ENCODE results near the gene CNTNAP3B. TPM values are rescaled to one million over a fixed set of nuclear protein-coding genes. Genes with fewer than 3 reads are reported as not detected.
"Not testable (repeated sequence)": the region's sequence is repeated elsewhere in the genome, so short reads cannot be mapped to it uniquely, and the experiment has no call there.

The CNTNAP3B gene
- total RNA-seq = 10 to 100 TPM in 6 of 7 donors, 1 to 10 TPM in 1; 8.4 to 31.0 (median 16.7) TPM
- polyA plus RNA-seq = 1 to 10 TPM; 1.6 to 2.3 (median 1.7) TPM
- long read RNA-seq, donor 1 = 0 reads
- long read RNA-seq, donor 2 = 0 reads

- H3K4me1 ChIP-seq; H3K36me3 ChIP-seq; H3K9me3 ChIP-seq; DNase-seq; intact Hi-C loops (cut with DNase I; ENCODE audit: low total_unique reads): not testable (repeated sequence)
- 2 to 3% (median 2%) methylated on average over 32 to 37 of the region's 72 CpGs; no CpG with 5 or more reads in 2 of the 5 donors for WGBS, 5 donors
- peak in 1 of 3 donors; percentile 29 for TF ChIP-seq POLR2AphosphoS5 (IDR thresholded peaks at IDR 0.05)
- peak within 1 kb of the TSS in 2 of 8 donors; percentile 23 to 49 for H3K27ac ChIP-seq
- H3K27me3 ChIP-seq (replicated peaks in 1 of 7) = peaks cover 0 to 29% (median 0%) of the 10 kb centered on the region in 7 donors
- peak within 1 kb of the TSS in 5 of 8 donors; percentile 4 to 55 (median 27) for H3K4me3 ChIP-seq
Observed at GRCh38 chr9:42129073-42129729, at the start of gene CNTNAP3B. TSS of gene CNTNAP3B (minus strand) at chr9:42129426. CDS start at chr9:42129094, 332 bp downstream.

DNA sequence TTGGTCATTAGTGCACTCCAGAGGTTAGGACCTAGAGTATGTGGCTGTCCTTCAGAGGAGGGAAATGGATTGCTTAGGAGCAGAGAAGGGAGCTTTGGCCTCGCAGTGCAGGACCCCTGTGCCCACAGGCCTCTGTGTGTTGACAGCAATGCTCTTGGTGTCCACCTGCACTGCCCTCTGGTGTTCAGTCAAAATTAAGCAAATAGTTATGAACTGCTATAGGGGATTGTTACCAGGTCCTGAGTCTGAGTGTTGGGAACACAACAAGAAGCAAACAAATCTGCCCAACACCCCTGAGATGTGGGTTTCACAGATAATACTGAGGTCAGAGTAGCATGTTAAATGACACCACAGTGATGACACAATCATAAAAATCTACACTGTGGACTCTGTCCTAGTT, 31.1 kb upstream of the CNTNAP3B start:
- H3K27me3 ChIP-seq (replicated peaks in 1 of 7); H3K36me3 ChIP-seq; H3K4me1 ChIP-seq; H3K4me3 ChIP-seq; DNase-seq; H3K9me3 ChIP-seq; intact Hi-C loops (cut with DNase I; ENCODE audit: low total_unique reads); H3K27ac ChIP-seq: not testable (repeated sequence)
- 8 to 20% methylated on average over 1 of the region's 1 CpG; no CpG with 5 or more reads in 3 of the 5 donors for WGBS, 5 donors
- TF ChIP-seq, protein P1, sequence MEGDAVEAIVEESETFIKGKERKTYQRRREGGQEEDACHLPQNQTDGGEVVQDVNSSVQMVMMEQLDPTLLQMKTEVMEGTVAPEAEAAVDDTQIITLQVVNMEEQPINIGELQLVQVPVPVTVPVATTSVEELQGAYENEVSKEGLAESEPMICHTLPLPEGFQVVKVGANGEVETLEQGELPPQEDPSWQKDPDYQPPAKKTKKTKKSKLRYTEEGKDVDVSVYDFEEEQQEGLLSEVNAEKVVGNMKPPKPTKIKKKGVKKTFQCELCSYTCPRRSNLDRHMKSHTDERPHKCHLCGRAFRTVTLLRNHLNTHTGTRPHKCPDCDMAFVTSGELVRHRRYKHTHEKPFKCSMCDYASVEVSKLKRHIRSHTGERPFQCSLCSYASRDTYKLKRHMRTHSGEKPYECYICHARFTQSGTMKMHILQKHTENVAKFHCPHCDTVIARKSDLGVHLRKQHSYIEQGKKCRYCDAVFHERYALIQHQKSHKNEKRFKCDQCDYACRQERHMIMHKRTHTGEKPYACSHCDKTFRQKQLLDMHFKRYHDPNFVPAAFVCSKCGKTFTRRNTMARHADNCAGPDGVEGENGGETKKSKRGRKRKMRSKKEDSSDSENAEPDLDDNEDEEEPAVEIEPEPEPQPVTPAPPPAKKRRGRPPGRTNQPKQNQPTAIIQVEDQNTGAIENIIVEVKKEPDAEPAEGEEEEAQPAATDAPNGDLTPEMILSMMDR (IDR thresholded peaks at IDR 0.05 in 8 of 11, conservative IDR thresholded peaks at IDR 0.05 in 3 of 11) = peak in 2 of 11 experiments; percentile 7 to 15

DNA sequence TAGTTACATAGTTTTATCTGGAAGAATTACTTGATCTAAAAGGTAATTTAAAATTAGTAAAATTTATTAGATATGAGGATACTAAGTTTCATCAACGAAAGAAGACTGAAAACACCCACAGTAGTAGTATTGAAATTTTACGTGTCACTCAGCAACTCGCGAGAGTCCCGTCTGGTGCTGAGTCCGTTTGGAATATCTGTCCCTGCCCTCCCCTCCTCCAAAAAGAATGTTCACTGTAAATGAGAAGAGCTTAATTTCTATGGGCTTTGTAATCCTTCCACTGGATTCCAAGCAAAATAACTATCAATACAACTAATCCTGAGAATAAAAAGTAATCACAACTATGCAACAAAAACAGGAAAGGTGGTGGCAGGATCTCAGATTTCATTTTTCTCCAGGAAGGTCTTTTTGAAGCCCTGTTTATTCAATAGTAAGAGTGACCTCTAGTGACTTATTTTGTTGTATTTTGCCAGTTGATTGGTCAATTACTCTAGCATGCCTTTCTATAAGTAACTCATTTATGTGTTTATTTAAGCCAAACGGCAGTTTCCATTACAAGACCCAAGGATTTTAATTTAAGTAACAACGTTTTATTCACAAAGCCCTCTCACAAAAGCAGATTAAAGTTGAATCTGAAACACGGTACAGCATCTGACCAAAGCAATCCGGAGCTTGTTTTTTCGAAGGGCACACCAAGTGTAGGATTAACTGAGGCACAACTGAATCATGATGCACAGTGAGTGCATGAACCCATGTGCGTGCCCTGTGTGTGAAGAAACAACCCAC, 2.0 kb downstream of the CNTNAP3B start:
- H3K9me3 ChIP-seq; DNase-seq; H3K36me3 ChIP-seq; H3K4me1 ChIP-seq; intact Hi-C loops (cut with DNase I; ENCODE audit: low total_unique reads): not testable (repeated sequence)
- peak overlapping the region in 5 of 8 donors; percentile 39 to 73 (median 53) for H3K27ac ChIP-seq
- H3K27me3 ChIP-seq (replicated peaks in 1 of 7) = peaks cover 0 to 29% (median 0%) of the 10 kb centered on the region in 7 donors
- 37 to 47% (median 43%) methylated on average over 11 to 12 of the region's 12 CpGs for WGBS, 5 donors
- peak overlapping the region in 4 of 8 donors; percentile 5 to 55 (median 20) for H3K4me3 ChIP-seq

- H3K9me3 ChIP-seq; H3K27me3 ChIP-seq (replicated peaks in 1 of 7); H3K36me3 ChIP-seq; H3K27ac ChIP-seq; H3K4me3 ChIP-seq; DNase-seq; intact Hi-C loops (cut with DNase I; ENCODE audit: low total_unique reads); H3K4me1 ChIP-seq: not testable (repeated sequence)
- WGBS, 5 donors = 54 to 66% (median 58%) methylated on average over 4 to 7 of the region's 7 CpGs
Observed at GRCh38 chr9:42121007-42121406, 8.2 kb downstream of the CNTNAP3B start.

DNA sequence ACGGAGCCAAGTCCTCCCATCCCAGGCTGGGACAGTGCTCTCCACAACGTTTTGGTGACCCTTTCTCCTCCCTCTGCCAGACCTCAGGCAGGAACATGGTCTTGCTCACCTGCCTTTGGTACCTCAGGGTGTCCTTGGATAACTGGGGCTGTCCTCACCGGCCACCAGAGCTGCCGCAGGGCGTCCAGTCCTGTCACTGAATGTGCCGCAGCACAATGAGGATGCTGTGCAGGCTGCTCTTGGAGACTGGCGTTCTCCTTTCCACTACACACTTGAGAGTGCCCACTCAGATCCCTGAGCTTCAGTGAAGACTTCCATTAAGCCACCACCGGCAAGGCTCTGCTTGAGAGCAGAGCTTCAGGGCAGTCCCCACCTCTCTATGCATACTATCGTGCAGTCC, 33.3 kb downstream of the CNTNAP3B start:
- H3K4me3 ChIP-seq; H3K27me3 ChIP-seq (replicated peaks in 1 of 7); H3K4me1 ChIP-seq; H3K27ac ChIP-seq; H3K9me3 ChIP-seq; intact Hi-C loops (cut with DNase I; ENCODE audit: low total_unique reads); H3K36me3 ChIP-seq; DNase-seq: not testable (repeated sequence)
- 60 to 93% (median 79%) methylated on average over 2 to 9 of the region's 9 CpGs for WGBS, 5 donors

DNA sequence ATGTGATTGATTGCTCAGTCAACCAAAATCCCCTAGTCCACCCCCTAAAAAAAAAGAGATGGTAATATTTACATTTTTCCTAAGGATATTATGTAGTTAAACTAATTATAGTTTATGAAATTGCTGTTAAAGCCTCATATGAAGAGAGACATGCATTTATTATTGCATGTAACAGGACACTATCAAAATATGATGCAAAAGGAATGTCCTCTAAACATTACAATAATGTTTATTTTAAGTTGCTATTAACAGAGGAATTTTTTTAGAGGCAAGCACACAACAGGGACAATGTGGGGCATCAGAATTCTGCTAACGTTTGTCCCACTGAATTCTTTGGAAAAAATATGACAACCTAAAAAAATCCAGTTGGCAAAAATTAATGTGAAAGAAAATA, 44.7 kb downstream of the CNTNAP3B start:
- H3K36me3 ChIP-seq; H3K4me3 ChIP-seq; H3K27ac ChIP-seq; intact Hi-C loops (cut with DNase I; ENCODE audit: low total_unique reads); H3K9me3 ChIP-seq; H3K4me1 ChIP-seq; H3K27me3 ChIP-seq (replicated peaks in 1 of 7); DNase-seq: not testable (repeated sequence)
- no CpG with 5 or more reads among the region's 1 CpG for WGBS, 5 donors

- H3K27ac ChIP-seq; DNase-seq; H3K27me3 ChIP-seq (replicated peaks in 1 of 7); H3K9me3 ChIP-seq; H3K36me3 ChIP-seq; H3K4me1 ChIP-seq; intact Hi-C loops (cut with DNase I; ENCODE audit: low total_unique reads); H3K4me3 ChIP-seq: not testable (repeated sequence)
- 41 to 78% (median 68%) methylated on average over 2 to 3 of the region's 4 CpGs for WGBS, 5 donors
Observed at GRCh38 chr9:42083877-42084558, 45.2 kb downstream of the CNTNAP3B start.

DNA sequence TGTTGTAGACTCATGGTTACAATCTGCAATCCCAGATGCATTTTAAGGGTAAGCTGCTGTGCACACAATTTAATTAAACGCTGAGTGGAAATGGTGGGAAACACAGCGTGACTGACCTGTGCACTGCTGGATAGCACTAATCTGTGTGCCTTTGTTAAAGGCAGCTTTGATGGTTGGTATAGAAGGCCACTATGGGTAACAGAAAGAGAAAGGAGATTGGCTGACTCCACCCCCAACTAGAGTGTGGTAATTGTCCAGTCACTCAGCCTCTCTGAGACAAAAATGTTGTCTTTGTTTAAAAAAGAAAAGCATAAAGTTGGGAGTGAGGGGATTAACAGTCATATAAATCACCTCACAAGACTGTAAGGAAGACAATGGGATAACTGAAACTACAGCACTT, 48.9 kb downstream of the CNTNAP3B start:
- WGBS, 5 donors = 84 to 90% (median 89%) methylated on average over 2 of the region's 2 CpGs
- H3K4me3 ChIP-seq; H3K27me3 ChIP-seq (replicated peaks in 1 of 7); DNase-seq; H3K27ac ChIP-seq; H3K9me3 ChIP-seq; intact Hi-C loops (cut with DNase I; ENCODE audit: low total_unique reads); H3K36me3 ChIP-seq; H3K4me1 ChIP-seq: not testable (repeated sequence)

DNA sequence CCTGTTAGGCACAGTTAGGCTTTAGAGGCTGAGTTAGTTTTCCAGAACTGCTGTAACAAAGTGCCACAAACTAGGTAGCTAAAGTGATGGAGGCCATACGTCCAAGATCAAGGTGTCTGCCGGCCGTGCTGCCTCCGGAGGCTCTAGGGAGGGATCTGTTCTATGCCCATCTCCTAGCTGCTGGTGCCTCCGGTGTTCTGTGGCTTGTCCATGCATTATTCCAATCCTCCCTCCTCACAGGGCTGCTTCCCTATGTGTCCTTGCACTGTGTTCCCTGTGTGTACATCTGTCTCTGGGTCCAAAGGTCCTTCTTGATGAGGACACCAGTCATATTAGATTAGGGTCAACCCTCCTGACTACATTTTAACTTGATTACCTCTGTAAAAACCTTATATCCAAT, 54.4 kb downstream of the CNTNAP3B start:
- H3K36me3 ChIP-seq; intact Hi-C loops (cut with DNase I; ENCODE audit: low total_unique reads); H3K4me1 ChIP-seq; H3K27me3 ChIP-seq (replicated peaks in 1 of 7); H3K27ac ChIP-seq; H3K4me3 ChIP-seq; DNase-seq; H3K9me3 ChIP-seq: not testable (repeated sequence)
- 72 to 81% (median 77%) methylated on average over 3 to 5 of the region's 5 CpGs; no CpG with 5 or more reads in 1 of the 5 donors for WGBS, 5 donors

Data from spleen (tissue), 13 donors.